Stimulated activated CD4-positive, alpha-beta T cell treated with anti-CD3 and anti-CD28 coated beads, Interleukin-12 subunit alpha, Interleukin-12 subunit beta, amount 100 ng/mL, for 48 hours (primary cell): Measurements from ENCODE around the gene CDC42EP5.
"Not testable (repeated sequence)": the region's sequence is repeated elsewhere in the genome, so short reads cannot be mapped to it uniquely, and the experiment has no call there.

Source experiments
- DNase-seq, 3 donors: peaks; one replicate each; pipeline ENCODE4 v3.0.0-alpha.2; 2020; ENCODE audit warnings: low read depth in 2 of 3, low spot score in 1 of 3

The CDC42EP5 gene

GRCh38 chr19:54448774-54449700, 24.1 kb downstream of the CDC42EP5 start, which contains the start of gene LENG8:
LENG8 (plus strand) TSS chr19:54449199; CDS start chr19:54451345, 2,146 bp downstream.
- DNase-seq = peak; percentile 94 to 95 (median 95)

- DNase-seq = peak in 2 of 3 donors; percentile 32 to 34
These were observed 24.9 kb downstream of the CDC42EP5 start for GRCh38 chr19:54448040-54448773.

- not testable (repeated sequence) for DNase-seq
These were observed 26.7 kb downstream of the CDC42EP5 start for GRCh38 chr19:54446349-54446748.

- no peak for DNase-seq
These were observed 28.4 kb downstream of the CDC42EP5 start for GRCh38 chr19:54444737-54445136.

GRCh38 chr19:54440641-54441040, 32.5 kb downstream of the CDC42EP5 start:
- DNase-seq = no peak

GRCh38 chr19:54439174-54439851, 33.8 kb downstream of the CDC42EP5 start:
- no peak for DNase-seq

GRCh38 chr19:54436628-54437252, 36.4 kb downstream of the CDC42EP5 start:
- DNase-seq = no peak

- DNase-seq = no peak
These were observed 37.0 kb downstream of the CDC42EP5 start for GRCh38 chr19:54436031-54436523.

GRCh38 chr19:54435551-54436016, 37.5 kb downstream of the CDC42EP5 start:
- no peak for DNase-seq

GRCh38 chr19:54434873-54435214, 38.3 kb downstream of the CDC42EP5 start:
- DNase-seq = no peak

GRCh38 chr19:54434112-54434872, 38.8 kb downstream of the CDC42EP5 start:
- no peak for DNase-seq

- no peak for DNase-seq
These were observed 39.4 kb downstream of the CDC42EP5 start for GRCh38 chr19:54433697-54434096.

- DNase-seq = no peak
These were observed 40.9 kb downstream of the CDC42EP5 start for GRCh38 chr19:54432144-54432738.

GRCh38 chr19:54431255-54431838, 41.7 kb downstream of the CDC42EP5 start:
- DNase-seq = no peak

- peak in 2 of 3 donors; percentile 24 to 55 for DNase-seq
These were observed 42.5 kb downstream of the CDC42EP5 start for GRCh38 chr19:54430306-54431254.

- no peak for DNase-seq
These were observed 43.4 kb downstream of the CDC42EP5 start for GRCh38 chr19:54429545-54430227.

- DNase-seq = no peak
These were observed 44.0 kb downstream of the CDC42EP5 start for GRCh38 chr19:54429176-54429495.
